Measurements from ENCODE around the gene MYO7B.

Gene MYO7B

GRCh38 chr2:127652786-127653357 lies 117.4 kb downstream of the MYO7B start:
- no peak overlapping the region for H3K27ac ChIP-seq (ENCODE audit: poor library complexity, severe bottlenecking)
- H3K27me3 ChIP-seq (ENCODE audit: insufficient read depth, poor library complexity, severe bottlenecking), result no peaks in the 10 kb centered on the region
- H3K4me3 ChIP-seq (ENCODE audit: severe bottlenecking), result no peak overlapping the region
- no peaks in the 10 kb centered on the region for H3K4me1 ChIP-seq (ENCODE audit: insufficient read depth, poor library complexity, severe bottlenecking)
- ATAC-seq (ENCODE audit: low read depth), result no peak
- no peaks in the 10 kb centered on the region for H3K36me3 ChIP-seq (ENCODE audit: low read depth)
- TF ChIP-seq CTCF (IDR thresholded peaks at IDR 0.05; ENCODE audit: poor library complexity, severe bottlenecking), result no peak
- H3K9me3 ChIP-seq (ENCODE audit: severe bottlenecking), result no peaks in the 10 kb centered on the region
- DNase-seq (ENCODE audit: low spot score), result no peak

- DNase-seq (ENCODE audit: low spot score), result no peak
- no peak for TF ChIP-seq CTCF (IDR thresholded peaks at IDR 0.05; ENCODE audit: poor library complexity, severe bottlenecking)
- H3K9me3 ChIP-seq (ENCODE audit: severe bottlenecking), result no peaks in the 10 kb centered on the region
- no peak for ATAC-seq (ENCODE audit: low read depth)
- no peak overlapping the region for H3K4me3 ChIP-seq (ENCODE audit: severe bottlenecking)
- no peaks in the 10 kb centered on the region for H3K27me3 ChIP-seq (ENCODE audit: insufficient read depth, poor library complexity, severe bottlenecking)
- H3K36me3 ChIP-seq (ENCODE audit: low read depth), result no peaks in the 10 kb centered on the region
- H3K4me1 ChIP-seq (ENCODE audit: insufficient read depth, poor library complexity, severe bottlenecking), result no peaks in the 10 kb centered on the region
- no peak overlapping the region for H3K27ac ChIP-seq (ENCODE audit: poor library complexity, severe bottlenecking)
These were observed 118.1 kb downstream of the MYO7B start for GRCh38 chr2:127653421-127654083.

DNA sequence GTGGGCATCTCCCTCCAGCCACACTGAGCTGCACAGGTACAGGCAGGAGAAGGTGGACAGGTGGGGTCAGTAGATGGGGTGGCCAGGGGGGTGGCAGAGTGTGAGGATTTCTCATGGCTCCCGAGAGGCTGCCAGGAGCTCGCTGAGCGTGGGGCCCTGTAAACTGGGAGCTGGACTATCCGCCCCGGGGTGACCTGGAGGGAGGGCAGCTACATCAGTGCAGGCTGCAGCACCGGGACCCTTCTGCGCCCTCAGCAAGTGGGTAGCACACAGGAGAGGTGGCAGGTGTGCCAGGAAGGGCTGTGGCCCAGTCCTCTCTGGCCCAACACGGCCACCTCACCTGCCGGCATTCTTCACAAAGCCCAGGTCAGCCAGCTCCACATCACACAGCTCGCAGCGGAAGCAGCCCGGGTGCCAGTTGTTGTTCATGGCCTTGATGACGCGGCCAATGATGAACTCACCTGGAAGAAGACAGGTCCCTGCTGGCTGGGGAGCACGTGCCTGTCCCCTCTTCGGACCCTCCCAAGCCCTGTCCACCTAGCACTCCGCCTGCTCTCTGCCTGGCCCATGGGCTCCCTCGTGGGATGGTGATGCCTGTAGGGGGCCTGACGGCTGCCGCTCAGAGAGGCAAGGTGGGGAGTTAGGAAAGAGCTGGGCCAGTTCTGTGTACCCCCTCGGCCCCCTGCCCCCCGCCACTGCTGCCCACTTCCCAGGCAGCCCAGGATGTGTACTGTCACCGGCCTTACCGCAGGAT lies 118.8 kb downstream of the MYO7B start:
- TF ChIP-seq CTCF (IDR thresholded peaks at IDR 0.05; ENCODE audit: poor library complexity, severe bottlenecking), result no peak
- no peak for DNase-seq (ENCODE audit: low spot score)
- no peaks in the 10 kb centered on the region for H3K36me3 ChIP-seq (ENCODE audit: low read depth)
- H3K9me3 ChIP-seq (ENCODE audit: severe bottlenecking), result no peaks in the 10 kb centered on the region
- H3K4me3 ChIP-seq (ENCODE audit: severe bottlenecking), result no peak overlapping the region
- H3K27me3 ChIP-seq (ENCODE audit: insufficient read depth, poor library complexity, severe bottlenecking), result no peaks in the 10 kb centered on the region
- no peaks in the 10 kb centered on the region for H3K4me1 ChIP-seq (ENCODE audit: insufficient read depth, poor library complexity, severe bottlenecking)
- H3K27ac ChIP-seq (ENCODE audit: poor library complexity, severe bottlenecking), result no peak overlapping the region
- ATAC-seq (ENCODE audit: low read depth), result no peak

DNA sequence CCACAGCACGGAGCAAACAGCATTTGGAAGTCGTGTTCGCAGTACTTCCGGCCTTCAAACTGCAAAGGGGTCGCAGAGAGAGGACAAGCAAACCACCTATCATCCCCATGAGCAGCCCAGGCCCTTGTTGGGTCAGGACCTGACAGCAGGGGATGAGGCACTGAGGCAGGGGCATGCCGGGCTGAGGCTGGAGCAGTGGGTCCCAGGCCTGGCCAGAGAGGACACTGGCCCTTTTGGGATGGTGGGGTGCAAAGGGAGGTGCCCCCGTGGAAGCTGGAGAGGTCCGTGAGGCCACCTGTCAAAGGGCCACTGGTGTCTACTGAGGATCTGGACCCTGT lies 119.3 kb downstream of the MYO7B start:
- H3K27ac ChIP-seq (ENCODE audit: poor library complexity, severe bottlenecking), result no peak overlapping the region
- no peak overlapping the region for H3K4me3 ChIP-seq (ENCODE audit: severe bottlenecking)
- ATAC-seq (ENCODE audit: low read depth) (no peak), DNase-seq (ENCODE audit: low spot score) (no peak)
- no peaks in the 10 kb centered on the region for H3K9me3 ChIP-seq (ENCODE audit: severe bottlenecking)
- H3K4me1 ChIP-seq (ENCODE audit: insufficient read depth, poor library complexity, severe bottlenecking), result no peaks in the 10 kb centered on the region
- no peaks in the 10 kb centered on the region for H3K36me3 ChIP-seq (ENCODE audit: low read depth)
- TF ChIP-seq CTCF (IDR thresholded peaks at IDR 0.05; ENCODE audit: poor library complexity, severe bottlenecking), result no peak
- H3K27me3 ChIP-seq (ENCODE audit: insufficient read depth, poor library complexity, severe bottlenecking), result no peaks in the 10 kb centered on the region
